GM12878 (cell line): ENCODE results near the gene TIGD4.

Experiments used
- EP300 ChIP-seq, 2 experiments: fragments of 150-350 bp in 1 of 2; IDR thresholded peaks; 2 replicates each; pipeline ENCODE4 v1.6.1; 2011 to 2012; ENCODE audit warnings: low read depth in 2 of 2, low read length in 2 of 2, borderline replicate concordance in 1 of 2, improper control_type of control experiment in 1 of 2, inconsistent platforms in 1 of 2; ENCODE audit not compliant: control insufficient read depth in 1 of 2
- ESRRA ChIP-seq: IDR thresholded peaks from 2 replicates; pipeline ENCODE4 v1.6.1; 2012; ENCODE audit warnings: mild to moderate bottlenecking, low read length, improper control_type of control experiment
- FOS ChIP-seq: IDR thresholded peaks from 3 replicates; pipeline ENCODE4 v1.6.1; 2011; ENCODE audit warnings: borderline replicate concordance; ENCODE audit not compliant: insufficient read length; ENCODE audit errors: extremely low read depth
- POLR2A ChIP-seq: IDR thresholded peaks from 2 replicates; pipeline ENCODE4 v1.6.1; 2011; ENCODE audit warnings: low read depth, mild to moderate bottlenecking, low read length
- SIX5 ChIP-seq: IDR thresholded peaks from 2 replicates; pipeline ENCODE4 v1.6.1; 2011; ENCODE audit warnings: mild to moderate bottlenecking, low read depth, low read length, moderate library complexity; ENCODE audit not compliant: severe bottlenecking
- SREBF2 ChIP-seq: IDR thresholded peaks from 2 replicates; pipeline ENCODE4 v1.6.1; 2012; ENCODE audit warnings: mild to moderate bottlenecking, low read length
- TAF1 ChIP-seq: IDR thresholded peaks from 2 replicates; pipeline ENCODE4 v1.6.1; 2011; ENCODE audit warnings: mild to moderate bottlenecking, low read depth, low read length, borderline replicate concordance
- TCF12 ChIP-seq: IDR thresholded peaks from 2 replicates; pipeline ENCODE4 v1.6.1; 2011; ENCODE audit warnings: low read depth, mild to moderate bottlenecking, low read length
- TCF7 ChIP-seq: IDR thresholded peaks from 2 replicates; pipeline ENCODE4 v1.6.1; 2014; ENCODE audit warnings: antibody characterized with exemption, borderline replicate concordance
- ZNF274 ChIP-seq: IDR thresholded peaks from one replicate; pipeline ENCODE4 v1.8.0; 2011; ENCODE audit not compliant: insufficient read length, insufficient read depth
- TF ChIP-seq, protein P1 (sequence below), 3 experiments: IDR thresholded peaks in 2 of 3; conservative IDR thresholded peaks in 1 of 3; 2 replicates each; pipeline ENCODE4 v1.5.1; 2011; ENCODE audit warnings: low read depth in 3 of 3, low read length in 3 of 3, mild to moderate bottlenecking in 3 of 3, control low read depth in 2 of 3, moderate library complexity in 2 of 3, inconsistent platforms in 1 of 3, mixed read lengths in 1 of 3; ENCODE audit not compliant: control insufficient read depth in 2 of 3, insufficient read depth in 1 of 3; ENCODE audit errors: extremely low read depth in 1 of 3

DNA sequence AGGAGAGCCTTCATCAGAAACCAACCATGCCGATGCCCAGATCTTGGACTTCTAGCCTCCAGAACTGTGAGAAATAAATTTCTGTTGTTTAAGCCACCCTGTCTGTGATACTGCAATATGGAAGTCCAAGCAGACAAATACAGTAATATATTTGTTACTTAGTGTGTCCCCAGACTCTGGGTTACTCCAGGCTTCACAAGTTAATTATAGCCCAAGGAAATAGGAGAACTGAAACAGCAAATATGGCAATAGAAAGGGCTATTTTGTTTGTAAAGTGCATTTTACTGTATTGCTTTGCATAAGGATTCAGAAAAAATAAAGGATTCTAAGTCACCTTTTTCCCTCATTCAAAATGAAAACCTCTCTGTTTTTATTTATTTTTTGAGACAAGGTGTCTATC lies 15.7 kb downstream of the TIGD4 start:
- no peak for TF ChIP-seq TCF7
- TF ChIP-seq ZNF274, result no peak
- TF ChIP-seq, protein P1, sequence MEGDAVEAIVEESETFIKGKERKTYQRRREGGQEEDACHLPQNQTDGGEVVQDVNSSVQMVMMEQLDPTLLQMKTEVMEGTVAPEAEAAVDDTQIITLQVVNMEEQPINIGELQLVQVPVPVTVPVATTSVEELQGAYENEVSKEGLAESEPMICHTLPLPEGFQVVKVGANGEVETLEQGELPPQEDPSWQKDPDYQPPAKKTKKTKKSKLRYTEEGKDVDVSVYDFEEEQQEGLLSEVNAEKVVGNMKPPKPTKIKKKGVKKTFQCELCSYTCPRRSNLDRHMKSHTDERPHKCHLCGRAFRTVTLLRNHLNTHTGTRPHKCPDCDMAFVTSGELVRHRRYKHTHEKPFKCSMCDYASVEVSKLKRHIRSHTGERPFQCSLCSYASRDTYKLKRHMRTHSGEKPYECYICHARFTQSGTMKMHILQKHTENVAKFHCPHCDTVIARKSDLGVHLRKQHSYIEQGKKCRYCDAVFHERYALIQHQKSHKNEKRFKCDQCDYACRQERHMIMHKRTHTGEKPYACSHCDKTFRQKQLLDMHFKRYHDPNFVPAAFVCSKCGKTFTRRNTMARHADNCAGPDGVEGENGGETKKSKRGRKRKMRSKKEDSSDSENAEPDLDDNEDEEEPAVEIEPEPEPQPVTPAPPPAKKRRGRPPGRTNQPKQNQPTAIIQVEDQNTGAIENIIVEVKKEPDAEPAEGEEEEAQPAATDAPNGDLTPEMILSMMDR (IDR thresholded peaks at IDR 0.05 in 2 of 3, conservative IDR thresholded peaks at IDR 0.05 in 1 of 3; ENCODE audit: control insufficient read depth in 2 of 3, extremely low read depth in 1 of 3, insufficient read depth in 1 of 3, low read depth in 3 of 3, low read length in 3 of 3), result no peak
- TF ChIP-seq POLR2A, result no peak
- TF ChIP-seq EP300 (IDR thresholded peaks at IDR 0.05; ENCODE audit: borderline replicate concordance in 1 of 2, control insufficient read depth in 1 of 2, low read depth in 2 of 2, low read length in 2 of 2), result no peak
- no peak for TF ChIP-seq TAF1
- no peak for TF ChIP-seq FOS
- TF ChIP-seq TCF12, result no peak
- TF ChIP-seq SREBF2, result no peak
- TF ChIP-seq ESRRA, result no peak
- TF ChIP-seq SIX5, result no peak
